ENCODE data around the gene FTH1.
"Not testable (repeated sequence)": the region's sequence is repeated elsewhere in the genome, so short reads cannot be mapped to it uniquely, and the experiment has no call there.

The FTH1 gene

DNA sequence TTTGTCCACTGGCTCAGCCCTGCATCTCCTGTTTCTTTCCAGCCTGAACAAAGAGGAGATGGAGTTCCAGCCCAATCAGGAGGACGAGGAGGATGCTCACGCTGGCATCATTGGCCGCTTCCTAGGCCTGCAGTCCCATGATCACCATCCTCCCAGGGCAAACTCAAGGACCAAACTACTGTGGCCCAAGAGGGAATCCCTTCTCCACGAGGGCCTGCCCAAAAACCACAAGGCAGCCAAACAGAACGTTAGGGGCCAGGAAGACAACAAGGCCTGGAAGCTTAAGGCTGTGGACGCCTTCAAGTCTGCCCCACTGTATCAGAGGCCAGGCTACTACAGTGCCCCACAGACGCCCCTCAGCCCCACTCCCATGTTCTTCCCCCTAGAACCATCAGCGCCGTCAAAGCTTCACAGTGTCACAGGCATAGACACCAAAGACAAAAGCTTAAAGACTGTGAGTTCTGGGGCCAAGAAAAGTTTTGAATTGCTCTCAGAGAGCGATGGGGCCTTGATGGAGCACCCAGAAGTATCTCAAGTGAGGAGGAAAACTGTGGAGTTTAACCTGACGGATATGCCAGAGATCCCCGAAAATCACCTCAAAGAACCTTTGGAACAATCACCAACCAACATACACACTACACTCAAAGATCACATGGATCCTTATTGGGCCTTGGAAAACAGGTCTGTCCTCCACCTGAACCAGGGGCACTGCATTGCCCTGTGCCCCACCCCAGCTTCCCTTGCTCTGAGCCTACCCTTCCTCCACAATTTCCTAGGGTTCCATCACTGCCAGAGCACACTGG, 5.0 kb downstream of the FTH1 start:
- no peak for DNase-seq (ENCODE audit: low spot score)
- H3K9me3 Mint-ChIP-seq = no peaks in the 10 kb centered on the region
- H3K27ac Mint-ChIP-seq = no peak overlapping the region
- no peaks in the 10 kb centered on the region for H3K27me3 Mint-ChIP-seq (ENCODE audit: low read depth)
- H3K4me3 Mint-ChIP-seq = no peak overlapping the region
- peaks cover 36% of the 10 kb centered on the region for H3K36me3 Mint-ChIP-seq (ENCODE audit: low read depth)
- peaks cover 30% of the 10 kb centered on the region for H3K4me1 Mint-ChIP-seq (ENCODE audit: low read depth)

- no peak for DNase-seq (ENCODE audit: low spot score)
- Mint-ChIP-seq H3K27ac (no peak overlapping the region), H3K4me1 (ENCODE audit: low read depth) (peaks cover 30% of the 10 kb centered on the region), H3K9me3 (no peaks in the 10 kb centered on the region), H3K36me3 (ENCODE audit: low read depth) (peaks cover 36% of the 10 kb centered on the region), H3K4me3 (no peak overlapping the region), H3K27me3 (ENCODE audit: low read depth) (no peaks in the 10 kb centered on the region)
Measured at GRCh38 chr11:61961570-61962212, 5.7 kb downstream of the FTH1 start.

DNA sequence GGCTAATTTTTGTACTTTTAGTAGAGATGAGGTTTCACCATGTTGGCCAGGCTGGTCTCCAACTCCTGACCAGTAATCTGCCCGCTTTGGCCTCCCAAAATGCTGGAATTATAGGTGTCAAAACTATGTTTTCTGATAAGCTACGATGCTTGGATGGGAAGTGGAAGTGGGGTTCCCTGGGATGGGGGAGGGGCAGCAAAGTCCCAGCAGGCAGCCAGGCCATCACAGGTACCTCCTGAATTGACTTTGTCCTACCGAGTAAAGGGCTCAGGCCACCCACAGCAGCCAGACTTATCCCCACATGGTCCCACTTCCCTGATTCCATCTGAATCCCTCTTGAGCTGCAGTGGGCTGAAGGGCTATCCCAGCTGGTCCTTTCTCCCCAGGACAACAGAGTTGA, 6.9 kb downstream of the FTH1 start:
- Mint-ChIP-seq H3K27ac (no peak overlapping the region), H3K4me1 (ENCODE audit: low read depth) (peaks cover 29% of the 10 kb centered on the region), H3K27me3 (ENCODE audit: low read depth) (peaks cover 6% of the 10 kb centered on the region), H3K36me3 (ENCODE audit: low read depth) (peaks cover 28% of the 10 kb centered on the region), H3K4me3 (no peak overlapping the region), H3K9me3 (no peaks in the 10 kb centered on the region)
- no peak for DNase-seq (ENCODE audit: low spot score)

DNA sequence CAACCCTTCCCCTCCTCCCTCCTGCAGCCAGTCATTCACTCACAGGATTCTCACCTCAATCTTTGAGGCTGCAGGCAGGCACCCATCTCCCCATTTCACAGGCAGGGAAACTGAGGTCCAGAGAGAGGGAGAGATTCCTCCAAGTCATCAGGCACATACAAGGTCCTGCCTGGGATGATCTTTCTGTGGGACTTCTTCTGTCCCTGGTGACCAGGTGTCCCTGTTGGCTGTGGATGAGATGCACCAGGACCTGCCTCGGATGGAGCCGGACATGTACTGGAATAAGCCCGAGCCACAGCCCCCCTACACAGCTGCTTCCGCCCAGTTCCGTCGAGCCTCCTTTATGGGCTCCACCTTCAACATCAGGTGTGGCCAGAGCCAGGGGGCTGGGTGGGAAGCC, 7.8 kb downstream of the FTH1 start:
- H3K4me3 Mint-ChIP-seq = no peak overlapping the region
- peaks cover 19% of the 10 kb centered on the region for H3K36me3 Mint-ChIP-seq (ENCODE audit: low read depth)
- H3K27ac Mint-ChIP-seq = no peak overlapping the region
- H3K27me3 Mint-ChIP-seq (ENCODE audit: low read depth) = peaks cover 10% of the 10 kb centered on the region
- H3K9me3 Mint-ChIP-seq = no peaks in the 10 kb centered on the region
- peaks cover 21% of the 10 kb centered on the region for H3K4me1 Mint-ChIP-seq (ENCODE audit: low read depth)
- no peak for DNase-seq (ENCODE audit: low spot score)

GRCh38 chr11:61959114-61959513, 8.3 kb downstream of the FTH1 start:
- DNase-seq (ENCODE audit: low spot score) = no peak
- H3K4me3 Mint-ChIP-seq = no peak overlapping the region
- H3K9me3 Mint-ChIP-seq = no peaks in the 10 kb centered on the region
- H3K27ac Mint-ChIP-seq = no peak overlapping the region
- peaks cover 14% of the 10 kb centered on the region for H3K27me3 Mint-ChIP-seq (ENCODE audit: low read depth)
- H3K36me3 Mint-ChIP-seq (ENCODE audit: low read depth) = peaks cover 15% of the 10 kb centered on the region
- H3K4me1 Mint-ChIP-seq (ENCODE audit: low read depth) = peaks cover 15% of the 10 kb centered on the region

GRCh38 chr11:61958590-61958989, 8.8 kb downstream of the FTH1 start:
- peaks cover 19% of the 10 kb centered on the region for H3K27me3 Mint-ChIP-seq (ENCODE audit: low read depth)

GRCh38 chr11:61957021-61957770, 10.2 kb downstream of the FTH1 start:
- Mint-ChIP-seq H3K9me3 (no peaks in the 10 kb centered on the region), H3K27me3 (ENCODE audit: low read depth) (peaks cover 20% of the 10 kb centered on the region), H3K4me3 (no peak overlapping the region), H3K4me1 (ENCODE audit: low read depth) (peaks cover 4% of the 10 kb centered on the region), H3K36me3 (ENCODE audit: low read depth) (no peaks in the 10 kb centered on the region), H3K27ac (no peak overlapping the region)
- no peak for DNase-seq (ENCODE audit: low spot score)

More at GRCh38 chr11:61958590-61958989, 8.8 kb downstream of the FTH1 start:
- H3K27ac Mint-ChIP-seq = no peak overlapping the region
- peaks cover 11% of the 10 kb centered on the region for H3K4me1 Mint-ChIP-seq (ENCODE audit: low read depth)
- DNase-seq (ENCODE audit: low spot score) = no peak
- no peaks in the 10 kb centered on the region for H3K9me3 Mint-ChIP-seq
- H3K4me3 Mint-ChIP-seq = no peak overlapping the region
- H3K36me3 Mint-ChIP-seq (ENCODE audit: low read depth) = peaks cover 9% of the 10 kb centered on the region

DNA sequence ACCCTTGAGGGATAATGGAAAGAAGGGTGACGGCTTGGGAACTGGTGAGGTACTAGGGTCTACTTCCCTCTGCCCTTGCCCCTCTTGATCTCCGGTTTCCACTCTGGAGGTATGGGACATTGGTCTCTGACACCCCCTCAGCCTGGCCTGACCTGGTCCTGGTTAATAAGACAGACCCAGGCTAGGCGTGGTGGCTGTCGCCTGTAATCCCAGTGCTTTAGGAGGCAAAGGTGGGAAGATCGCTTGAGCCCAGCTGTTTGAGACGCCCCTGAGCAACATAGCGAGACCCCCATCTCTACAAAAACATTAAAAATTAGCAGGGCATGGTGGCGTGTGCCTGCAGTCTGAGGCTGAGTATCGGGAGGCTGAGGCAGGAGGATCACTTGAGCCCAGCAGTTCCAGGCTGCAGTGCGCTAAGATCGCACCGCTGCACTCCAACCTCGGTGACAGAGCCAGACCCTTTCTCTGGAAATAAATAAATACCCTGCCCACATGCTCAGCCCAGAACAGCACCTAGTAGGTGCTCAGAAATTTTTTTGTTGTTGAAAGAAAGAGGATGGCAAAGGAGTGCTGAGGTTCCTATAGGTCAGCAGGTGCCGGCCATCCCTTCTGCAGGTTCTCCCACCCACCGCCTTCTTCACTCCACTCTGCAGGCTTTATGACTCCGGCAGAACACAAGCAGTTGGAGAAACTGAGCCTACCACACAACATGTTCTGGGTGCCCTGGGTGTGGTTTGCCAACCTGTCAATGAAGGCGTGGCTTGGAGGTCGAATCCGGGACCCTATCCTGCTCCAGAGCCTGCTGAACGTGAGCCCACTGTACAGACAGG, 11.0 kb downstream of the FTH1 start:
- Mint-ChIP-seq H3K36me3 (ENCODE audit: low read depth) (no peaks in the 10 kb centered on the region), H3K9me3 (no peaks in the 10 kb centered on the region), H3K4me3 (peak overlapping the region; percentile 1), H3K4me1 (ENCODE audit: low read depth) (peaks cover 2% of the 10 kb centered on the region), H3K27me3 (ENCODE audit: low read depth) (peaks cover 20% of the 10 kb centered on the region), H3K27ac (no peak overlapping the region)
- DNase-seq (ENCODE audit: low spot score) = no peak

DNA sequence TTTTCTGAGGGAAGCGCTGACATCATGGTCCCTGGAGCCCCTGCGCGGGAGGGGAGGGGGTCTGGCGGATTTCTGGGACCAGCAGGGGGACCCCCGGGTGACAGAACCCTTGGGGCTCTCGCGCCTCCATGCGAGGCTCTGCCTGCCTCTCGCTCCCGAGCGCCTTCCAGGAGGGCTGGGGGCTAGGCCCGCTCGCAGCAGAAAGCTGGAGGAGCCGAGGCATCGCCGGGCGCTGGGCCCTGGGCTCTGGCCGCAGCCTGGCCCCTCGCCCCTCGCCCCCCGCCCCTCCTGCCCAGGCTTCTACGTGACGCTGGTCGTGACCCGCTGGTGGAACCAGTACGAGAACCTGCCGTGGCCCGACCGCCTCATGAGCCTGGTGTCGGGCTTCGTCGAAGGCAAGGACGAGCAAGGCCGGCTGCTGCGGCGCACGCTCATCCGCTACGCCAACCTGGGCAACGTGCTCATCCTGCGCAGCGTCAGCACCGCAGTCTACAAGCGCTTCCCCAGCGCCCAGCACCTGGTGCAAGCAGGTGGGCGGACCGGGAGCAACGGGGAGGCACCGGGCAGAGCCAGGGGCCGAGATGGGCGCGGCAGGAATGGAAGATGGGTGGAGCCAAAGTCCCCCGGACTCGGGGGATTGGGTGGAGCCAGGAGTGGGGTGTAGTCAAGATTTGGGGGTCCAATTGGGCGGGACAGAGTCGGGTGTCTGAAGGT, 11.9 kb downstream of the FTH1 start:
- Mint-ChIP-seq H3K9me3 (no peaks in the 10 kb centered on the region), H3K27me3 (ENCODE audit: low read depth) (peaks cover 20% of the 10 kb centered on the region), H3K36me3 (ENCODE audit: low read depth) (no peaks in the 10 kb centered on the region), H3K4me3 (peak overlapping the region; percentile 1), H3K27ac (no peak overlapping the region), H3K4me1 (ENCODE audit: low read depth) (peaks cover 2% of the 10 kb centered on the region)
- no peak for DNase-seq (ENCODE audit: low spot score)

DNA sequence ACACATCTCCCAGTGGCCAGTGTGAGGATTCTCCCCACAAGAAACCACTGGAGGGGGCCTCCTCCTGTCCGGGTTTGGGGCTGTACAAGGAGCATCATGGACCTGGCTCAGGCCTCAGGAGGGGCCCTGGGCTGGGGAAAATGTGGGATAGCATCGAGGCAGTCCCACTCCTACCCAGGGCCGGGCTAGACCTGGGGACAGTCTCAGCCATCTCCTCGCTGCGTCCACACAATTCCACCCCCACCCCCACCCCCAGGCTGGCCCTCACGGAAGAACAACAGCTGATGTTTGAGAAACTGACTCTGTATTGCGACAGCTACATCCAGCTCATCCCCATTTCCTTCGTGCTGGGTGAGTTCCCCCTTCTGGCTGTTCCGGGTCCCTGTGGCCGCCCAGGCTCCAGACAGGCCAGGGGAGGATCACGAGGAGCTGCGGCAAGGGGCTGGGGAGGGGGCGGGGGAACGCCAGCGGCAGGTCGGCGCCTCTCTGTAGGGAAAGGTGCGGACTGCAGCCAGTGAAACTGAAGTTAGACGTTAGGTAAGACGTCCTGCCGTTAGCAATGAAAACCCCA, 12.5 kb downstream of the FTH1 start:
- peaks cover 20% of the 10 kb centered on the region for H3K27me3 Mint-ChIP-seq (ENCODE audit: low read depth)
- no peaks in the 10 kb centered on the region for H3K9me3 Mint-ChIP-seq
- H3K27ac Mint-ChIP-seq = no peak overlapping the region
- H3K4me3 Mint-ChIP-seq = no peak overlapping the region
- no peaks in the 10 kb centered on the region for H3K36me3 Mint-ChIP-seq (ENCODE audit: low read depth)
- no peak for DNase-seq (ENCODE audit: low spot score)
- peaks cover 2% of the 10 kb centered on the region for H3K4me1 Mint-ChIP-seq (ENCODE audit: low read depth)

DNA sequence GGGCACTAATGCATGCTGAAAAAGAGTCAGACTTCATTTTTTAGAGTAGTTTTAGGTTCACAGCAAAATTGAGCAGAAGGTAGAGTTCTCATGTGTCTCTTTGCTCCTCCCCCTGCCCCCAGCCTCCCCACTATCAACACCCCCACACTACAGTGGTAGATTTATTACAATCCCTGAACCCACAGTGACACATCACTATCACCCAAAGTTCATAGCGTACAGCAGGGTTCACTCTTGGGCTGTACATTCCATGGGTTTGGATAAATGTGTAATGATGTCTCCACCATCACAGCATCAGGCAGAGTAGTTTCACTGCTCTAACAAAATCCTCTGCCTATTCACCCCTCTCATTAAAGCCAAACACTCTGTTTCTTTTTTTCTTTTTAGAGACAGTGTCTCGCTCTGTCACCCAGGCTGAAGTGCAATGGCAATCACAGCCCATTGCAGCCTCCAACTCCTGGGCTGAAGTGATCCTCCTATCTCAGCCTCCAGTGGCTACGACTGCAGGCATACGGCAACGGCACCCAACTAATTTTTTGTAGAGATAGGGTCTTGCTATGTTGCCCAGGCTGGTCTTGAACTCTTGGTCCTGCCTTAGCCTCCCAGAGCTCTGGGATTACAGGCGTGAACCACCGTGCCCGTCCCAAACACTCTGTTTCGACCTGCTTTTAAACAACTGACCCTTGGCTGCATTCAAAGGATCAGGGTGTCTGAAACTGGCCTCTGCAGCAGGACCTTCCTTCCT, 13.2 kb downstream of the FTH1 start:
- Mint-ChIP-seq H3K27me3 (ENCODE audit: low read depth) (peaks cover 20% of the 10 kb centered on the region), H3K4me3 (no peak overlapping the region), H3K4me1 (ENCODE audit: low read depth) (peaks cover 2% of the 10 kb centered on the region), H3K36me3 (ENCODE audit: low read depth) (no peaks in the 10 kb centered on the region), H3K27ac (no peak overlapping the region), H3K9me3 (no peaks in the 10 kb centered on the region)
- DNase-seq (ENCODE audit: low spot score) = no peak

DNA sequence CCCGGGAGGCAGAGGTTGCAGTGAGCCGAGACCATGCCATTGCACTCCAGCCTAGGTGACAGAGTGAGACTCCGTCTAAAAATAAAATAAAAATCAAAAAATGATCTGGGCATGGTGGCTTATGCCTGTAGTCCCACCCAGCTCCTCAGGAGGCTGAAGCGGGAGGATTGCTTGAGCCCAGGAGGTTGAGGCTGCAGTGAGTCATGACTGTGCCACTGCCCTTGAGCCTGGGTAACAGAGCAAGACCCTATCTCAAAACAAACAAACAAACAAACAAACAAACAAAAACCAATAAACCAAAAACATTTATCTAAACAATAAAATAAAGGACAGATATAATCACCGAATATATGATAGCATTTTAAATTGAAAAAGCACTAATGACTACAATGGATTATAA, 13.8 kb downstream of the FTH1 start:
- not testable (repeated sequence) for H3K36me3 Mint-ChIP-seq (ENCODE audit: low read depth); H3K9me3 Mint-ChIP-seq; DNase-seq (ENCODE audit: low spot score); H3K4me1 Mint-ChIP-seq (ENCODE audit: low read depth); H3K4me3 Mint-ChIP-seq; H3K27ac Mint-ChIP-seq
- H3K27me3 Mint-ChIP-seq (ENCODE audit: low read depth) = peaks cover 20% of the 10 kb centered on the region

Data from T-helper 2 cell treated with Interferon-gamma antibody and Interleukin-4, amounts not matched to agents 5 μg/mL and 100 μg/mL, for 36 hours (primary cell).